Testis (tissue), 2 donors: Measurements from ENCODE around the gene ARFGEF3.

Experiments used
- CTCF ChIP-seq, 3 experiments: fragments of 450-650 bp in 2 of 3; fragments of 200-600 bp in 1 of 3; sonication (generic) in 1 of 3; IDR thresholded peaks; one replicate each; pipeline ENCODE4 v1.5.1; 2016 to 2019; ENCODE audit warnings: antibody characterized with exemption in 3 of 3, mild to moderate bottlenecking in 2 of 3, moderate library complexity in 1 of 3
- POLR2A ChIP-seq: fragments of 450-650 bp; IDR thresholded peaks from one replicate; pipeline ENCODE4 v1.6.1; 2017; ENCODE audit warnings: antibody characterized with exemption, mild to moderate bottlenecking, moderate library complexity

GRCh38 chr6:138336221-138336620 is 174.5 kb downstream of the ARFGEF3 start:
- TF ChIP-seq CTCF (IDR thresholded peaks at IDR 0.05) (no peak), POLR2A (no peak)
